ENCODE results near the gene OPN1MW2.
"Not testable (repeated sequence)": the region's sequence is repeated elsewhere in the genome, so short reads cannot be mapped to it uniquely, and the experiment has no call there.

OPN1MW2 gene

GRCh38 chrX:154219456-154219855 is at the start of gene OPN1MW2:
TSS of gene OPN1MW2 (plus strand) at chrX:154219756. CDS start at chrX:154219816, 60 bp downstream.
- not testable (repeated sequence) for DNase-seq (ENCODE audit: low read depth); H3K4me3 ChIP-seq (ENCODE audit: low read depth, low read length)

GRCh38 chrX:154172535-154172943 is 47.0 kb upstream of the OPN1MW2 start:
- not testable (repeated sequence) for H3K4me3 ChIP-seq (ENCODE audit: low read depth, low read length); DNase-seq (ENCODE audit: low read depth)

- H3K4me3 ChIP-seq (ENCODE audit: low read depth, low read length); DNase-seq (ENCODE audit: low read depth): not testable (repeated sequence)
Measured at GRCh38 chrX:154174356-154174755, 45.2 kb upstream of the OPN1MW2 start.

- not testable (repeated sequence) for H3K4me3 ChIP-seq (ENCODE audit: low read depth, low read length); DNase-seq (ENCODE audit: low read depth)
Measured at GRCh38 chrX:154182296-154182695, 37.3 kb upstream of the OPN1MW2 start, which contains the start of gene OPN1MW. TSS of gene OPN1MW (plus strand) at chrX:154182596. CDS start at chrX:154182678, 82 bp downstream.

- not testable (repeated sequence) for H3K4me3 ChIP-seq (ENCODE audit: low read depth, low read length); DNase-seq (ENCODE audit: low read depth)
Measured at GRCh38 chrX:154183794-154184193, 35.8 kb upstream of the OPN1MW2 start.

- not testable (repeated sequence) for DNase-seq (ENCODE audit: low read depth)
Measured at GRCh38 chrX:154192846-154193245, 26.7 kb upstream of the OPN1MW2 start.

GRCh38 chrX:154194316-154194715 is 25.2 kb upstream of the OPN1MW2 start:
- DNase-seq (ENCODE audit: low read depth): not testable (repeated sequence)

More at GRCh38 chrX:154192846-154193245, 26.7 kb upstream of the OPN1MW2 start:
- H3K4me3 ChIP-seq (ENCODE audit: low read depth, low read length): not testable (repeated sequence)

GRCh38 chrX:154196466-154196865 is 23.1 kb upstream of the OPN1MW2 start:
- not testable (repeated sequence) for DNase-seq (ENCODE audit: low read depth); H3K4me3 ChIP-seq (ENCODE audit: low read depth, low read length)

More at GRCh38 chrX:154194316-154194715, 25.2 kb upstream of the OPN1MW2 start:
- not testable (repeated sequence) for H3K4me3 ChIP-seq (ENCODE audit: low read depth, low read length)

- not testable (repeated sequence) for DNase-seq (ENCODE audit: low read depth); H3K4me3 ChIP-seq (ENCODE audit: low read depth, low read length)
Measured at GRCh38 chrX:154209670-154210418, 9.7 kb upstream of the OPN1MW2 start.

GRCh38 chrX:154211057-154211456 is 8.5 kb upstream of the OPN1MW2 start:
- H3K4me3 ChIP-seq (ENCODE audit: low read depth, low read length); DNase-seq (ENCODE audit: low read depth): not testable (repeated sequence)

GRCh38 chrX:154211499-154211898 is 8.1 kb upstream of the OPN1MW2 start:
- DNase-seq (ENCODE audit: low read depth); H3K4me3 ChIP-seq (ENCODE audit: low read depth, low read length): not testable (repeated sequence)

- H3K4me3 ChIP-seq (ENCODE audit: low read depth, low read length); DNase-seq (ENCODE audit: low read depth): not testable (repeated sequence)
Measured at GRCh38 chrX:154225292-154225691, 5.7 kb downstream of the OPN1MW2 start.

- DNase-seq (ENCODE audit: low read depth): not testable (repeated sequence)
Measured at GRCh38 chrX:154226706-154227105, 7.2 kb downstream of the OPN1MW2 start.

GRCh38 chrX:154231443-154231842 is 11.9 kb downstream of the OPN1MW2 start:
- not testable (repeated sequence) for H3K4me3 ChIP-seq (ENCODE audit: low read depth, low read length); DNase-seq (ENCODE audit: low read depth)

More at GRCh38 chrX:154226706-154227105, 7.2 kb downstream of the OPN1MW2 start:
- H3K4me3 ChIP-seq (ENCODE audit: low read depth, low read length): not testable (repeated sequence)

- not testable (repeated sequence) for H3K4me3 ChIP-seq (ENCODE audit: low read depth, low read length); DNase-seq (ENCODE audit: low read depth)
Measured at GRCh38 chrX:154233620-154234019, 14.1 kb downstream of the OPN1MW2 start.

- DNase-seq (ENCODE audit: low read depth); H3K4me3 ChIP-seq (ENCODE audit: low read depth, low read length): not testable (repeated sequence)
Measured at GRCh38 chrX:154238939-154239559, 19.5 kb downstream of the OPN1MW2 start.

GRCh38 chrX:154239982-154240503 is 20.5 kb downstream of the OPN1MW2 start:
- DNase-seq (ENCODE audit: low read depth); H3K4me3 ChIP-seq (ENCODE audit: low read depth, low read length): not testable (repeated sequence)

GRCh38 chrX:154247377-154248045 is 28.0 kb downstream of the OPN1MW2 start:
- H3K4me3 ChIP-seq (ENCODE audit: low read depth, low read length); DNase-seq (ENCODE audit: low read depth): not testable (repeated sequence)

- not testable (repeated sequence) for DNase-seq (ENCODE audit: low read depth); H3K4me3 ChIP-seq (ENCODE audit: low read depth, low read length)
Measured at GRCh38 chrX:154248076-154248475, 28.5 kb downstream of the OPN1MW2 start.
